Suprapubic skin (tissue), 4 donors: ENCODE results near the gene AQP9. TPM values are rescaled to one million over a fixed set of nuclear protein-coding genes. Genes with fewer than 3 reads are reported as not detected.

Source experiments
- DNase-seq, 2 donors: peaks; one replicate each; pipeline ENCODE4 v3.0.0-alpha.2; 2019; ENCODE audit warnings: low spot score in 2 of 2
- H3K27ac ChIP-seq: fragments of 200-600 bp; sonication (generic); one replicate; pipeline ENCODE4 v1.5.1; 2019
- H3K27me3 ChIP-seq: fragments of 200-600 bp; sonication (generic); one replicate; pipeline ENCODE4 v1.5.1; 2019
- H3K36me3 ChIP-seq: fragments of 200-600 bp; sonication (generic); one replicate; pipeline ENCODE4 v1.5.1; 2019
- H3K4me1 ChIP-seq: fragments of 200-600 bp; sonication (generic); one replicate; pipeline ENCODE4 v1.5.1; 2019
- H3K4me3 ChIP-seq: fragments of 200-600 bp; sonication (generic); one replicate; pipeline ENCODE4 v1.5.1; 2019; ENCODE audit warnings: mild to moderate bottlenecking
- H3K9me3 ChIP-seq: fragments of 200-600 bp; sonication (generic); one replicate; pipeline ENCODE4 v1.5.1; 2019
- EP300 ChIP-seq: sonication (generic); formaldehyde crosslinking; IDR thresholded peaks from one replicate; pipeline ENCODE4 v1.6.1; 2017; ENCODE audit warnings: antibody characterized with exemption
- POLR2A ChIP-seq, 2 donors: fragments of 450-650 bp; IDR thresholded peaks; one replicate each; pipeline ENCODE4 v1.6.1; 2017; ENCODE audit warnings: antibody characterized with exemption in 2 of 2, mild to moderate bottlenecking in 2 of 2, moderate library complexity in 2 of 2
- POLR2AphosphoS5 ChIP-seq, 3 donors: sonication (generic); formaldehyde crosslinking; IDR thresholded peaks; one replicate each; pipeline ENCODE4 v1.6.1; 2017; ENCODE audit warnings: antibody characterized with exemption in 3 of 3
- WGBS: methylation state at CpG from one replicate; pipeline ENCODE4 v1.1.5; 2018; 5-methylcytosine and 5-hydroxymethylcytosine counted together
- total RNA-seq, 4 donors: library from RNA; depleted of rRNA; stranded (reverse); fragments of >200 nt; gene quantifications; one replicate each; pipeline ENCODE4 v1.1.0, GENCODE V29; 2016
- TF ChIP-seq, protein P1 (sequence below), 2 donors: fragments of 200-600 bp in 1 of 2; fragments of 450-650 bp in 1 of 2; sonication (generic) in 1 of 2; IDR thresholded peaks; one replicate each; pipeline ENCODE4 v1.5.1; 2016 to 2019; ENCODE audit warnings: antibody characterized with exemption in 2 of 2, mild to moderate bottlenecking in 1 of 2, moderate library complexity in 1 of 2

The AQP9 gene
- total RNA-seq, 4 donors from 2014 or later, result 7.6 to 49.0 (median 32.7) TPM

GRCh38 chr15:58213587-58214338, 75.6 kb downstream of the AQP9 start:
- 25% methylated on average over 5 of the region's 5 CpGs for WGBS

DNA sequence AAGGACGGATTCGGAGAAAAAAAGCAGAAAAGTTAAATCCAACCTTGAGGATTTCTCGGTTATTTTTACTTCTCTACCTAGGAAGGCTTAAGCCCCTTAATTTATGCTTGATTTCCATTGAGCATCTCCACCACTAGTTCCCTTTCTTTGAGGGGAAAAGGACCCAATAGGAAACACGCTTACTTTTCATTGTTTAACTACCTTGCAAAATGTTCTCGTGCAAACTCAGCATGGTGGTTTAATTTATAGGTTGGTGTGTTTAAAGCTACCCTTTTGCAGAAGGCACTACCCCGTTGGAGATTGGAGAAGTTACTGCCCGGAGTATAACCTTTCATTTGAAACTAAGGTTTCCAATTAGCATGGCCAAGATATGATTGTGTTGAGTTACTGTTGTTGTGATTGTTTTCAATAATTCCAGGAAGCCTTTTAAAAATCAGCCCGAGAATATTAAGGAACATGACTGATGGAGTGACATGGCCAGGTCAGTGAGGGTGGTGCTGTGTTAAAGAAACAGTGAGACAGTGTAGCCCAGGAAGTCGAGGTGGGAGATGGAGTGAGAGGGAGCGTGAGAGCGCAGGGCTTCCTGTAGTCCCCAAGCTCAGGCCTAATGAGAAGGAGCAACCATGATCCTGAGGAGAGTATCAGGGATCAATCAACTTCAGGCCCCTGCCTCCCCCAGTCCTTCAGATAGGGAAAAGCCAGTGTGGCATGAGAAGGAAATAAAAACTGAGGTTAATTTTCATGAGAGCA, 76.6 kb downstream of the AQP9 start:
- Histone ChIP-seq H3K36me3 (no peaks in the 10 kb centered on the region), H3K27ac (no peak overlapping the region), H3K4me3 (no peak overlapping the region), H3K4me1 (peaks cover 15% of the 10 kb centered on the region), H3K27me3 (no peaks in the 10 kb centered on the region), H3K9me3 (no peaks in the 10 kb centered on the region)
- TF ChIP-seq EP300 (no peak), POLR2A (IDR thresholded peaks at IDR 0.05) (no peak)
- TF ChIP-seq, protein P1, sequence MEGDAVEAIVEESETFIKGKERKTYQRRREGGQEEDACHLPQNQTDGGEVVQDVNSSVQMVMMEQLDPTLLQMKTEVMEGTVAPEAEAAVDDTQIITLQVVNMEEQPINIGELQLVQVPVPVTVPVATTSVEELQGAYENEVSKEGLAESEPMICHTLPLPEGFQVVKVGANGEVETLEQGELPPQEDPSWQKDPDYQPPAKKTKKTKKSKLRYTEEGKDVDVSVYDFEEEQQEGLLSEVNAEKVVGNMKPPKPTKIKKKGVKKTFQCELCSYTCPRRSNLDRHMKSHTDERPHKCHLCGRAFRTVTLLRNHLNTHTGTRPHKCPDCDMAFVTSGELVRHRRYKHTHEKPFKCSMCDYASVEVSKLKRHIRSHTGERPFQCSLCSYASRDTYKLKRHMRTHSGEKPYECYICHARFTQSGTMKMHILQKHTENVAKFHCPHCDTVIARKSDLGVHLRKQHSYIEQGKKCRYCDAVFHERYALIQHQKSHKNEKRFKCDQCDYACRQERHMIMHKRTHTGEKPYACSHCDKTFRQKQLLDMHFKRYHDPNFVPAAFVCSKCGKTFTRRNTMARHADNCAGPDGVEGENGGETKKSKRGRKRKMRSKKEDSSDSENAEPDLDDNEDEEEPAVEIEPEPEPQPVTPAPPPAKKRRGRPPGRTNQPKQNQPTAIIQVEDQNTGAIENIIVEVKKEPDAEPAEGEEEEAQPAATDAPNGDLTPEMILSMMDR (IDR thresholded peaks at IDR 0.05), result no peak
- WGBS, result 77% methylated on average over 11 of the region's 11 CpGs
- DNase-seq, result no peak

More at GRCh38 chr15:58213587-58214338, 75.6 kb downstream of the AQP9 start:
- Histone ChIP-seq H3K36me3 (no peaks in the 10 kb centered on the region), H3K9me3 (no peaks in the 10 kb centered on the region), H3K27me3 (no peaks in the 10 kb centered on the region), H3K27ac (no peak overlapping the region), H3K4me1 (peaks cover 21% of the 10 kb centered on the region), H3K4me3 (no peak overlapping the region)
- no peak for DNase-seq
- TF ChIP-seq, protein P1 (IDR thresholded peaks at IDR 0.05), result no peak
- TF ChIP-seq POLR2A (IDR thresholded peaks at IDR 0.05), result no peak
- no peak for TF ChIP-seq POLR2AphosphoS5 (IDR thresholded peaks at IDR 0.05)
- TF ChIP-seq EP300, result no peak

DNA sequence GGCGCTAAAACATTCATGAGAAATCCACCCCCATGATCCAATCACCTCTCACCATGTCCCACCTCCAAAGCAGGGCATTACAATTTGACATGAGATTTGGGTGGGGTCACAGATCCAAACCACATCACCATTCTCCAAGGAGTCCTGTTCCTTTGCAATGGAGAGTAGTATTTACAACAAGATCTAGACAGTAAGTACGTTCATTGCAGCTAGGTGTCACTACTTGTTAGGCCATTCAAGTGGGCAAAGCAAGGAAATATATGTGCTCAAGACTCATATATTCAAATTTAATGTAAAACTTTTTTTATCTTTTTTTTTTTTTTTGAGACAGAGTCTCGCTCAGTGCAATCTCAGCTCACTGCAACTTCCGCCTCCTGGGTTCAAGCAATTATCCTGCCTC, 79.3 kb downstream of the AQP9 start:
- no peak overlapping the region for H3K4me3 ChIP-seq
- no peaks in the 10 kb centered on the region for H3K27me3 ChIP-seq
- H3K27ac ChIP-seq, result no peak overlapping the region
- peaks cover 15% of the 10 kb centered on the region for H3K4me1 ChIP-seq
- 96% methylated on average over 4 of the region's 4 CpGs for WGBS
- H3K36me3 ChIP-seq, result no peaks in the 10 kb centered on the region
- no peak for DNase-seq
- TF ChIP-seq EP300 (no peak), POLR2AphosphoS5 (IDR thresholded peaks at IDR 0.05) (no peak), POLR2A (IDR thresholded peaks at IDR 0.05) (no peak)
- TF ChIP-seq, protein P1 (IDR thresholded peaks at IDR 0.05), result no peak
- H3K9me3 ChIP-seq, result no peaks in the 10 kb centered on the region

DNA sequence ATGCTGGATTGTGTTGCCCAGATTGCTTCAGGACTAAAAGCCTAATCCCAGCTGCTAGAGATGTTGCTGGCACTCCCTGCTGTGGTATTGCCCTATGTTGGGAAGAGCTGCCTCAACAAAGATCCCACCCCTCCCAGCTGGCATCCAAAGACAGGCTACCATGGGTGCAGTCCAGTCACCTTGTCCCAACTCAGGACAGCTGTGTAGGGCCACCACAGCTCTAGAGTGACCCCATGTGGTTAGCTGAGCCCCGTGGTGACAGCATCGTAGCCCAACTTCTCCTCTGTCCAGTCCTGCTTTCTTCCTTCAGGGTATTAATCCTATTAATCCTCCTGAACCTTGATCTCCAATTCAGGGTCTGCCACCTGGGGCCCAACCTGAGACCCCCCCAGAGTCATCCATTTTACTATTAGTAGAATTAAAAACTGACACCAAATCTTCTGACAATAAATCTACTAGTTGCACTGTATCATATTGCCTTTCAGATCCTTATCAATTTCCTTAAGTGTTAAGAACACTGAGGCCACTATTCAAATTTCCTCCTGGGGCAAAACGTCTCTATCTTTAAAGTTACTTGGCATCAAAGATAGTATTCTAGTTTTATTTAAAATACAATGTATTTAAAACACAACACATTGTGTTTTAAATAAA, 83.5 kb downstream of the AQP9 start:
- WGBS, result 60% methylated on average over 3 of the region's 3 CpGs
- Histone ChIP-seq H3K27ac (no peak overlapping the region), H3K4me1 (peaks cover 13% of the 10 kb centered on the region), H3K27me3 (no peaks in the 10 kb centered on the region), H3K9me3 (no peaks in the 10 kb centered on the region), H3K36me3 (no peaks in the 10 kb centered on the region), H3K4me3 (no peak overlapping the region)
- TF ChIP-seq POLR2AphosphoS5 (IDR thresholded peaks at IDR 0.05), result no peak
- TF ChIP-seq EP300, result no peak
- no peak for TF ChIP-seq POLR2A (IDR thresholded peaks at IDR 0.05)
- TF ChIP-seq, protein P1 (IDR thresholded peaks at IDR 0.05), result peak in 1 of 2 donors; percentile 18
- no peak for DNase-seq

- Histone ChIP-seq H3K27ac (no peak overlapping the region), H3K4me3 (no peak overlapping the region), H3K27me3 (no peaks in the 10 kb centered on the region), H3K4me1 (peaks cover 15% of the 10 kb centered on the region), H3K9me3 (no peaks in the 10 kb centered on the region), H3K36me3 (no peaks in the 10 kb centered on the region)
- TF ChIP-seq, protein P1 (IDR thresholded peaks at IDR 0.05), result no peak
- no peak for TF ChIP-seq POLR2AphosphoS5 (IDR thresholded peaks at IDR 0.05)
- TF ChIP-seq POLR2A (IDR thresholded peaks at IDR 0.05), result no peak
- no peak for TF ChIP-seq EP300
- 80% methylated on average over 2 of the region's 2 CpGs for WGBS
- no peak for DNase-seq
Observed at GRCh38 chr15:58222679-58223078, 84.5 kb downstream of the AQP9 start.
